BJ (cell line): Measurements from ENCODE around the gene NMNAT3. TPM values are rescaled to one million over a fixed set of nuclear protein-coding genes. Genes with fewer than 3 reads are reported as not detected.
A peak's percentile ranks its signal among the peaks of the same experiment; 100 is the strongest.

Source experiments
- CTCF ChIA-PET: fragments of 350-600 bp; formaldehyde crosslinking; extraction: SDS; loops from one replicate; lab custom pipeline; 2021; ENCODE audit warnings: antibody characterized with exemption, inconsistent platforms; lab: Yijun Ruan, JAX
- POLR2A ChIA-PET: fragments of 300-600 bp; sonication (Branson Sonifier 250); formaldehyde crosslinking; extraction: SDS; loops from one replicate; lab custom pipeline; 2021; ENCODE audit warnings: antibody characterized with exemption; lab: Charles Lee
- DNase-seq: peaks from one replicate; pipeline ENCODE4 v3.0.0-alpha.2; 2011; ENCODE audit warnings: low read depth
- H3K27me3 ChIP-seq: 2 replicates; pipeline ENCODE4 v1.6.0; 2011; ENCODE audit warnings: low read length; ENCODE audit not compliant: control insufficient read depth, insufficient read depth
- H3K36me3 ChIP-seq: 2 replicates; pipeline ENCODE4 v1.5.1; 2011; ENCODE audit warnings: low read length; ENCODE audit not compliant: control insufficient read depth, insufficient read depth
- H3K4me3 ChIP-seq: 2 replicates; pipeline ENCODE4 v1.5.1; 2011; ENCODE audit warnings: low read depth, mild to moderate bottlenecking, control low read depth, low read length
- CTCF ChIP-seq: IDR thresholded peaks from 2 replicates; pipeline ENCODE4 v1.5.1; 2011; ENCODE audit warnings: low read depth, mild to moderate bottlenecking, control low read depth, inconsistent platforms, low read length, moderate library complexity; ENCODE audit not compliant: insufficient read depth
- polyA plus RNA-seq: library from polyadenylated mRNA; depleted of rRNA; stranded (reverse); fragments of >200 nt; gene quantifications from 2 replicates; pipeline ENCODE4 v1.2.3, GENCODE V29; 2011

Gene NMNAT3
- polyA plus RNA-seq, 1 experiment = 0.61 TPM

GRCh38 chr3:139533781-139534454 is 143.9 kb downstream of the NMNAT3 start:
- peak; percentile 10 for DNase-seq
- Histone ChIP-seq H3K36me3 (no peaks in the 10 kb centered on the region), H3K27me3 (peaks cover 2% of the 10 kb centered on the region; the same call in 1 of the 2 replicates), H3K4me3 (no peak overlapping the region)
- ChIA-PET POLR2A (no interaction called here), CTCF (interaction anchor here (0.7 kb wide), 1 partner anchor 30 kb away, joined by 3 read pairs; no protein-coding TSS in a partner anchor)
- TF ChIP-seq CTCF = no peak

- Histone ChIP-seq H3K4me3 (no peak overlapping the region), H3K27me3 (no peaks in the 10 kb centered on the region; the same call in 1 of the 2 replicates), H3K36me3 (no peaks in the 10 kb centered on the region)
- DNase-seq = no peak
- ChIA-PET CTCF (interaction anchor here (1.6 kb wide), 1 partner anchor 10 kb away, joined by 4 read pairs; no protein-coding TSS in a partner anchor), POLR2A (no interaction called here)
- TF ChIP-seq CTCF = no peak
Observed at GRCh38 chr3:139532976-139533375, 144.8 kb downstream of the NMNAT3 start.

GRCh38 chr3:139530717-139531116 is 147.1 kb downstream of the NMNAT3 start:
- no peaks in the 10 kb centered on the region for H3K36me3 ChIP-seq
- DNase-seq = no peak
- no peak overlapping the region for H3K4me3 ChIP-seq
- ChIA-PET CTCF (no interaction called here), POLR2A (no interaction called here)
- H3K27me3 ChIP-seq = no peaks in the 10 kb centered on the region; the same call in 1 of the 2 replicates
- no peak for TF ChIP-seq CTCF

GRCh38 chr3:139529662-139530061 is 148.1 kb downstream of the NMNAT3 start:
- Histone ChIP-seq H3K4me3 (no peak overlapping the region), H3K27me3 (no peaks in the 10 kb centered on the region; the same call in 1 of the 2 replicates), H3K36me3 (no peaks in the 10 kb centered on the region)
- CTCF ChIA-PET = no interaction called here
- POLR2A ChIA-PET = no interaction called here
- no peak for DNase-seq
- no peak for TF ChIP-seq CTCF

- ChIA-PET CTCF (interaction anchor here (1.1 kb wide), 1 partner anchor 10 kb away, joined by 3 read pairs; no protein-coding TSS in a partner anchor), POLR2A (no interaction called here)
- Histone ChIP-seq H3K36me3 (no peaks in the 10 kb centered on the region), H3K27me3 (no peaks in the 10 kb centered on the region; the same call in 1 of the 2 replicates), H3K4me3 (no peak overlapping the region)
- DNase-seq = no peak
- TF ChIP-seq CTCF = no peak
Observed at GRCh38 chr3:139528924-139529323, 148.8 kb downstream of the NMNAT3 start.
